Suprapubic skin (tissue), 3 donors: ENCODE data around the gene CC2D1A.

Experiments used
- EP300 ChIP-seq: sonication (generic); formaldehyde crosslinking; IDR thresholded peaks from one replicate; pipeline ENCODE4 v1.6.1; 2017; ENCODE audit warnings: antibody characterized with exemption
- POLR2A ChIP-seq, 2 donors: fragments of 450-650 bp; IDR thresholded peaks; one replicate each; pipeline ENCODE4 v1.6.1; 2017; ENCODE audit warnings: antibody characterized with exemption in 2 of 2, mild to moderate bottlenecking in 2 of 2, moderate library complexity in 2 of 2
- TF ChIP-seq, protein P1 (sequence below), 2 donors: fragments of 200-600 bp in 1 of 2; fragments of 450-650 bp in 1 of 2; sonication (generic) in 1 of 2; IDR thresholded peaks; one replicate each; pipeline ENCODE4 v1.5.1; 2016 to 2019; ENCODE audit warnings: antibody characterized with exemption in 2 of 2, mild to moderate bottlenecking in 1 of 2, moderate library complexity in 1 of 2

DNA sequence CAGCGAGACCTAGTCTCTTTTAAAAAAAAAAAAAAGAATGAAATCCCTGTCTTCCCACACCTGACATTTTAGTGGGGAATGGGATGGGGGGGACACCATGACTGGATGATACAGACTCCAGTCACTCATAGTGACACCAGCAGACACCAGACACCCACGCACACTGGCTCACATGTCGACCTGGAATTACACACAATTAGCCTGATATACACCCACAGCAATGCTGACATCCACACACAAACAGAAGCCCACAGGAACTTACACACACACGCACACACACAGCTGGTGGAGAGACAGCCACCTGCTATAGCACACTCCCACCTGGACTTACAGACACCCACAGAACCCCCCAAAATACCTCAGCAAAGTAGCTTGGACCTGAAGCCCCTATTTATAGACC, 37.3 kb upstream of the CC2D1A start:
- no peak for TF ChIP-seq EP300
- TF ChIP-seq, protein P1, sequence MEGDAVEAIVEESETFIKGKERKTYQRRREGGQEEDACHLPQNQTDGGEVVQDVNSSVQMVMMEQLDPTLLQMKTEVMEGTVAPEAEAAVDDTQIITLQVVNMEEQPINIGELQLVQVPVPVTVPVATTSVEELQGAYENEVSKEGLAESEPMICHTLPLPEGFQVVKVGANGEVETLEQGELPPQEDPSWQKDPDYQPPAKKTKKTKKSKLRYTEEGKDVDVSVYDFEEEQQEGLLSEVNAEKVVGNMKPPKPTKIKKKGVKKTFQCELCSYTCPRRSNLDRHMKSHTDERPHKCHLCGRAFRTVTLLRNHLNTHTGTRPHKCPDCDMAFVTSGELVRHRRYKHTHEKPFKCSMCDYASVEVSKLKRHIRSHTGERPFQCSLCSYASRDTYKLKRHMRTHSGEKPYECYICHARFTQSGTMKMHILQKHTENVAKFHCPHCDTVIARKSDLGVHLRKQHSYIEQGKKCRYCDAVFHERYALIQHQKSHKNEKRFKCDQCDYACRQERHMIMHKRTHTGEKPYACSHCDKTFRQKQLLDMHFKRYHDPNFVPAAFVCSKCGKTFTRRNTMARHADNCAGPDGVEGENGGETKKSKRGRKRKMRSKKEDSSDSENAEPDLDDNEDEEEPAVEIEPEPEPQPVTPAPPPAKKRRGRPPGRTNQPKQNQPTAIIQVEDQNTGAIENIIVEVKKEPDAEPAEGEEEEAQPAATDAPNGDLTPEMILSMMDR (IDR thresholded peaks at IDR 0.05) = no peak
- TF ChIP-seq POLR2A (IDR thresholded peaks at IDR 0.05) = no peak
